Measurements from ENCODE around the gene GRID1.

DNA sequence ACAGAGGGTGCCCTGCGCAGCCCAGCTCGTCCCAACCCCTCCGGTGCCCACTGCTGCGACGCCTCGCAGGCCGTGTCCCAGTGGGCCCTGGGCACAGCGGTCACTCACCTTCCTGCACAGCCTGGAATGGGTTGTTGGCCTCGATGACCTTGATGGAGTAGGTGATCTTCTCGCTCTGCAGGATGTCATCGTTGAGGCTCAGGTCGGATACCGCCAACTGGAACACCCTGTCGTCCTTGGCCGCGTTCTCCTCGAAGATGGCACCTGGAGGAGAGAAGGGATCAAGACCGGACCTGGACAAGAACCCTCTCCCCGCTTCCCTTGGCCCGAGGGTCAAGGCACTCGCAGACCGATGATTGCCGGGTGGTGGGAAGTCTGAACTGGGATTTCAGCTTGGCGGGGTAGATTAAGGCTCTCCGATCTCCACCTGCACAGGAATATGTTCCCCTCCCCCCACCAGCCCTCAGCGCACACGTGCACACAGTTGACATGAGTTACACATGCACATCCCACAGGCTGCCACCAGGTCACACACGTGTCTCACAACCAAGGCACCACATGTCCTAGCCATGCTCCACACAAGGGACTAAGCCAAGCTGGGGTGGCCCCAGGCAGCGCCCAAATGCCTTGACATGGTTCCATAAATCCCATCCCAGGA lies 2.6 kb downstream of the GRID1 start:
- no peak for TF ChIP-seq POLR2AphosphoS5 (IDR thresholded peaks at IDR 0.05)
- TF ChIP-seq, protein P1, sequence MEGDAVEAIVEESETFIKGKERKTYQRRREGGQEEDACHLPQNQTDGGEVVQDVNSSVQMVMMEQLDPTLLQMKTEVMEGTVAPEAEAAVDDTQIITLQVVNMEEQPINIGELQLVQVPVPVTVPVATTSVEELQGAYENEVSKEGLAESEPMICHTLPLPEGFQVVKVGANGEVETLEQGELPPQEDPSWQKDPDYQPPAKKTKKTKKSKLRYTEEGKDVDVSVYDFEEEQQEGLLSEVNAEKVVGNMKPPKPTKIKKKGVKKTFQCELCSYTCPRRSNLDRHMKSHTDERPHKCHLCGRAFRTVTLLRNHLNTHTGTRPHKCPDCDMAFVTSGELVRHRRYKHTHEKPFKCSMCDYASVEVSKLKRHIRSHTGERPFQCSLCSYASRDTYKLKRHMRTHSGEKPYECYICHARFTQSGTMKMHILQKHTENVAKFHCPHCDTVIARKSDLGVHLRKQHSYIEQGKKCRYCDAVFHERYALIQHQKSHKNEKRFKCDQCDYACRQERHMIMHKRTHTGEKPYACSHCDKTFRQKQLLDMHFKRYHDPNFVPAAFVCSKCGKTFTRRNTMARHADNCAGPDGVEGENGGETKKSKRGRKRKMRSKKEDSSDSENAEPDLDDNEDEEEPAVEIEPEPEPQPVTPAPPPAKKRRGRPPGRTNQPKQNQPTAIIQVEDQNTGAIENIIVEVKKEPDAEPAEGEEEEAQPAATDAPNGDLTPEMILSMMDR (IDR thresholded peaks at IDR 0.05) = no peak

All from breast epithelium (tissue), 3 donors.